ENCODE measurements around the gene IMPDH1.

The IMPDH1 gene

GRCh38 chr7:128398016-128398840, 11.6 kb downstream of the IMPDH1 start:
- Histone ChIP-seq H3K27ac (ENCODE audit: low read depth, low read length) (no peak overlapping the region), H3K9me3 (ENCODE audit: control insufficient read depth in 5 of 5, low read length in 5 of 5) (no peaks in the 10 kb centered on the region), H3K27me3 (ENCODE audit: control insufficient read depth in 5 of 5, insufficient read depth in 4 of 5, low read length in 5 of 5) (no peaks in the 10 kb centered on the region), H3K4me3 (ENCODE audit: low read depth in 1 of 5, low read length in 5 of 5) (no peak overlapping the region), H3K4me1 (ENCODE audit: control insufficient read depth in 5 of 5, insufficient read depth in 5 of 5, low read length in 5 of 5) (peaks cover 0 to 3% (median 0%) of the 10 kb centered on the region in 5 donors), H3K9ac (ENCODE audit: low read length in 5 of 5) (no peak overlapping the region), H3K36me3 (ENCODE audit: control insufficient read depth in 5 of 5, insufficient read depth in 5 of 5, low read length in 5 of 5) (peaks cover 10 to 86% (median 79%) of the 10 kb centered on the region in 5 donors)

- no peaks in the 10 kb centered on the region for H3K9me3 ChIP-seq (ENCODE audit: control insufficient read depth in 5 of 5, low read length in 5 of 5)
- no peaks in the 10 kb centered on the region for H3K4me1 ChIP-seq (ENCODE audit: control insufficient read depth in 5 of 5, insufficient read depth in 5 of 5, low read length in 5 of 5)
- H3K36me3 ChIP-seq (ENCODE audit: control insufficient read depth in 5 of 5, insufficient read depth in 5 of 5, low read length in 5 of 5), result peaks cover 10 to 95% (median 90%) of the 10 kb centered on the region in 5 donors
Measured at GRCh38 chr7:128396357-128396756, 13.4 kb downstream of the IMPDH1 start.

GRCh38 chr7:128395748-128396147, 14.0 kb downstream of the IMPDH1 start:
- Histone ChIP-seq H3K36me3 (ENCODE audit: control insufficient read depth in 5 of 5, insufficient read depth in 5 of 5, low read length in 5 of 5) (peaks cover 10 to 90% (median 85%) of the 10 kb centered on the region in 5 donors), H3K9me3 (ENCODE audit: control insufficient read depth in 5 of 5, low read length in 5 of 5) (no peaks in the 10 kb centered on the region), H3K27me3 (ENCODE audit: control insufficient read depth in 5 of 5, insufficient read depth in 4 of 5, low read length in 5 of 5) (no peaks in the 10 kb centered on the region), H3K4me1 (ENCODE audit: control insufficient read depth in 5 of 5, insufficient read depth in 5 of 5, low read length in 5 of 5) (no peaks in the 10 kb centered on the region), H3K9ac (ENCODE audit: low read length in 5 of 5) (no peak overlapping the region), H3K4me3 (ENCODE audit: low read depth in 1 of 5, low read length in 5 of 5) (no peak overlapping the region), H3K27ac (ENCODE audit: low read depth, low read length) (no peak overlapping the region)

More at GRCh38 chr7:128396357-128396756, 13.4 kb downstream of the IMPDH1 start:
- no peak overlapping the region for H3K4me3 ChIP-seq (ENCODE audit: low read depth in 1 of 5, low read length in 5 of 5)
- no peak overlapping the region for H3K9ac ChIP-seq (ENCODE audit: low read length in 5 of 5)
- no peak overlapping the region for H3K27ac ChIP-seq (ENCODE audit: low read depth, low read length)
- no peaks in the 10 kb centered on the region for H3K27me3 ChIP-seq (ENCODE audit: control insufficient read depth in 5 of 5, insufficient read depth in 4 of 5, low read length in 5 of 5)

GRCh38 chr7:128394904-128395496, 14.8 kb downstream of the IMPDH1 start:
- Histone ChIP-seq H3K27me3 (ENCODE audit: control insufficient read depth in 5 of 5, insufficient read depth in 4 of 5, low read length in 5 of 5) (no peaks in the 10 kb centered on the region), H3K4me1 (ENCODE audit: control insufficient read depth in 5 of 5, insufficient read depth in 5 of 5, low read length in 5 of 5) (no peaks in the 10 kb centered on the region), H3K9ac (ENCODE audit: low read length in 5 of 5) (no peak overlapping the region), H3K4me3 (ENCODE audit: low read depth in 1 of 5, low read length in 5 of 5) (no peak overlapping the region), H3K9me3 (ENCODE audit: control insufficient read depth in 5 of 5, low read length in 5 of 5) (no peaks in the 10 kb centered on the region), H3K36me3 (ENCODE audit: control insufficient read depth in 5 of 5, insufficient read depth in 5 of 5, low read length in 5 of 5) (peaks cover 10 to 83% (median 77%) of the 10 kb centered on the region in 5 donors), H3K27ac (ENCODE audit: low read depth, low read length) (no peak overlapping the region)

- H3K9ac ChIP-seq (ENCODE audit: low read length in 5 of 5), result no peak overlapping the region
- no peaks in the 10 kb centered on the region for H3K4me1 ChIP-seq (ENCODE audit: control insufficient read depth in 5 of 5, insufficient read depth in 5 of 5, low read length in 5 of 5)
- no peak overlapping the region for H3K4me3 ChIP-seq (ENCODE audit: low read depth in 1 of 5, low read length in 5 of 5)
- H3K27me3 ChIP-seq (ENCODE audit: control insufficient read depth in 5 of 5, insufficient read depth in 4 of 5, low read length in 5 of 5), result no peaks in the 10 kb centered on the region
- H3K9me3 ChIP-seq (ENCODE audit: control insufficient read depth in 5 of 5, low read length in 5 of 5), result no peaks in the 10 kb centered on the region
- peaks cover 10 to 74% (median 71%) of the 10 kb centered on the region in 5 donors for H3K36me3 ChIP-seq (ENCODE audit: control insufficient read depth in 5 of 5, insufficient read depth in 5 of 5, low read length in 5 of 5)
- H3K27ac ChIP-seq (ENCODE audit: low read depth, low read length), result no peak overlapping the region
Measured at GRCh38 chr7:128393526-128394330, 16.1 kb downstream of the IMPDH1 start.

GRCh38 chr7:128392446-128393327, 17.1 kb downstream of the IMPDH1 start:
- no peak overlapping the region for H3K27ac ChIP-seq (ENCODE audit: low read depth, low read length)
- no peak overlapping the region for H3K9ac ChIP-seq (ENCODE audit: low read length in 5 of 5)
- no peaks in the 10 kb centered on the region for H3K9me3 ChIP-seq (ENCODE audit: control insufficient read depth in 5 of 5, low read length in 5 of 5)
- H3K27me3 ChIP-seq (ENCODE audit: control insufficient read depth in 5 of 5, insufficient read depth in 4 of 5, low read length in 5 of 5), result no peaks in the 10 kb centered on the region
- peaks cover 0 to 4% (median 2%) of the 10 kb centered on the region in 5 donors for H3K4me1 ChIP-seq (ENCODE audit: control insufficient read depth in 5 of 5, insufficient read depth in 5 of 5, low read length in 5 of 5)
- no peak overlapping the region for H3K4me3 ChIP-seq (ENCODE audit: low read depth in 1 of 5, low read length in 5 of 5)
- peaks cover 7 to 64% (median 61%) of the 10 kb centered on the region in 5 donors for H3K36me3 ChIP-seq (ENCODE audit: control insufficient read depth in 5 of 5, insufficient read depth in 5 of 5, low read length in 5 of 5)

GRCh38 chr7:128391805-128392204, 18.0 kb downstream of the IMPDH1 start:
- no peaks in the 10 kb centered on the region for H3K27me3 ChIP-seq (ENCODE audit: control insufficient read depth in 5 of 5, insufficient read depth in 4 of 5, low read length in 5 of 5)
- no peak overlapping the region for H3K27ac ChIP-seq (ENCODE audit: low read depth, low read length)
- H3K9ac ChIP-seq (ENCODE audit: low read length in 5 of 5), result no peak overlapping the region
- H3K4me1 ChIP-seq (ENCODE audit: control insufficient read depth in 5 of 5, insufficient read depth in 5 of 5, low read length in 5 of 5), result peaks cover 0 to 10% (median 9%) of the 10 kb centered on the region in 5 donors
- peaks cover 0 to 55% (median 52%) of the 10 kb centered on the region in 5 donors for H3K36me3 ChIP-seq (ENCODE audit: control insufficient read depth in 5 of 5, insufficient read depth in 5 of 5, low read length in 5 of 5)
- H3K9me3 ChIP-seq (ENCODE audit: control insufficient read depth in 5 of 5, low read length in 5 of 5), result no peaks in the 10 kb centered on the region
- H3K4me3 ChIP-seq (ENCODE audit: low read depth in 1 of 5, low read length in 5 of 5), result no peak overlapping the region

GRCh38 chr7:128390871-128391565, 18.8 kb downstream of the IMPDH1 start:
- Histone ChIP-seq H3K36me3 (ENCODE audit: control insufficient read depth in 5 of 5, insufficient read depth in 5 of 5, low read length in 5 of 5) (peaks cover 0 to 47% (median 44%) of the 10 kb centered on the region in 5 donors), H3K4me3 (ENCODE audit: low read depth in 1 of 5, low read length in 5 of 5) (no peak overlapping the region), H3K27me3 (ENCODE audit: control insufficient read depth in 5 of 5, insufficient read depth in 4 of 5, low read length in 5 of 5) (no peaks in the 10 kb centered on the region), H3K4me1 (ENCODE audit: control insufficient read depth in 5 of 5, insufficient read depth in 5 of 5, low read length in 5 of 5) (peaks cover 0 to 10% (median 9%) of the 10 kb centered on the region in 5 donors), H3K9ac (ENCODE audit: low read length in 5 of 5) (no peak overlapping the region), H3K27ac (ENCODE audit: low read depth, low read length) (no peak overlapping the region), H3K9me3 (ENCODE audit: control insufficient read depth in 5 of 5, low read length in 5 of 5) (no peaks in the 10 kb centered on the region)
